Measurements from ENCODE around the gene TNPO3. TPM values are rescaled to one million over a fixed set of nuclear protein-coding genes. Genes with fewer than 3 reads are reported as not detected.

The TNPO3 gene
- total RNA-seq, 1 experiment from 2014 or later: 82.3 TPM

GRCh38 chr7:128922496-128923410 lies 132.2 kb downstream of the TNPO3 start:
- Histone ChIP-seq H3K27me3 (peaks cover 9% of the 10 kb centered on the region), H3K27ac (no peak overlapping the region)
- DNase-seq: no peak

DNA sequence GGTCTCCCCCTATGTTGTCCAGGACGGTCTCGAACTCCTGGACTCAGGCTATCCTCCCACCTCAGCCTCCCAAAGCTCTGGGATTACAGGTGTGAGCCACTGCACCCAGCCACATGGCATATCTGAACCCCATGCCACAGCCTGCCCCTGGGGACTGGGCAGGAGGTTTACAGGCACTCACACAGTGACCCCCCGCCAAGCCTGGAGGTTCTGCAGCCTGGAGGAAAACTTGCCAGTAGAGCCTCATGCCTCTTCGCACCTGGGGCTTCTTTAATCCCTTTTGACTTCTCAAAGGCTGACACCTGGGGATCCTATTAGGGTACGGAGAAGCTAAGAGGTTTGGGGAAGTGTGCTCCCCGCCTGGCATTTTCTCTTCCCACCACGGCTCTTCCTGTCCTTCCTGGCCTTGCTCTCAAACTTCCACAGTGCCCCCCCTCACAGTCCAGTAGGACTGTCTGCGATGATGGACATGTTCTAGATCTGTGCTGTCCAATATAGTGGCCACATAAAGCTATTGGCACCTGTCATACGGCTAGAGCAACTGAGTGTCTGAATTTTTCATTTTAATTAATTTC lies 133.0 kb downstream of the TNPO3 start:
- DNase-seq: no peak
- Histone ChIP-seq H3K27me3 (peaks cover 9% of the 10 kb centered on the region), H3K4me3 (no peak overlapping the region), H3K27ac (no peak overlapping the region), H3K4me1 (peaks cover 6% of the 10 kb centered on the region; the same call in 1 of the 2 replicates), H3K36me3 (no peaks in the 10 kb centered on the region), H3K9me3 (replicated peaks) (no peaks in the 10 kb centered on the region)

More at GRCh38 chr7:128922496-128923410, 132.2 kb downstream of the TNPO3 start:
- Histone ChIP-seq H3K36me3 (no peaks in the 10 kb centered on the region), H3K4me3 (no peak overlapping the region), H3K4me1 (peaks cover 6% of the 10 kb centered on the region; the same call in 1 of the 2 replicates), H3K9me3 (replicated peaks) (no peaks in the 10 kb centered on the region)

- DNase-seq: no peak
- no peaks in the 10 kb centered on the region for H3K36me3 ChIP-seq
- peaks cover 6% of the 10 kb centered on the region; the same call in 1 of the 2 replicates for H3K4me1 ChIP-seq
- H3K27me3 ChIP-seq: peaks cover 6% of the 10 kb centered on the region
- no peak overlapping the region for H3K27ac ChIP-seq
- H3K9me3 ChIP-seq (replicated peaks): no peaks in the 10 kb centered on the region
- no peak overlapping the region for H3K4me3 ChIP-seq
These were observed 133.9 kb downstream of the TNPO3 start for GRCh38 chr7:128920913-128921582.

GRCh38 chr7:128919881-128920799 lies 134.8 kb downstream of the TNPO3 start:
- peaks cover 6% of the 10 kb centered on the region for H3K27me3 ChIP-seq
- peak in 1 of 2 experiments; percentile 41 for DNase-seq

DNA sequence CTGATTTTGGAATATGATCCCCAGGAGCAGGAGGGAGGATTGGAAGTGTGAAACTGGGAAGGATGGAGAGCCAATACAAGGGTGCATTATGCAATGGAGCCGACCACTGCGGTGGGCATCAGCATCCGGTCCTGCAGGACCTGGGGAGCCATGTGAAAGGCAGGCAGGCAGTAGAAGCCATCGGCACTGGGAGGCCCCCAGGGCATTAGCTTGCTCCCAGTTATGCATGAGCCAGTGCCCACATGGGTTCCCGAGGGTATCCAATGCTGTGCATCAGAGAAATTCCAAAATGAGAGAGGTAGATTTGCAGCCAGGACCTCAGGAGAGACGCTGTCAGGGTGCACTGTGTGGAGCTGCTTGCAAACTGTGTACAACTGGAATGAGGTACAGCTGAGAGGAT lies 135.7 kb downstream of the TNPO3 start:
- H3K36me3 ChIP-seq: no peaks in the 10 kb centered on the region
- peaks cover 12% of the 10 kb centered on the region for H3K27me3 ChIP-seq
- H3K9me3 ChIP-seq (replicated peaks): no peaks in the 10 kb centered on the region
- no peak for DNase-seq
- H3K4me3 ChIP-seq: no peak overlapping the region
- peaks cover 6% of the 10 kb centered on the region; the same call in 1 of the 2 replicates for H3K4me1 ChIP-seq
- no peak overlapping the region for H3K27ac ChIP-seq

More at GRCh38 chr7:128919881-128920799, 134.8 kb downstream of the TNPO3 start:
- Histone ChIP-seq H3K4me1 (peaks cover 6% of the 10 kb centered on the region; the same call in 1 of the 2 replicates), H3K27ac (no peak overlapping the region), H3K4me3 (no peak overlapping the region), H3K36me3 (no peaks in the 10 kb centered on the region), H3K9me3 (replicated peaks) (no peaks in the 10 kb centered on the region)

DNA sequence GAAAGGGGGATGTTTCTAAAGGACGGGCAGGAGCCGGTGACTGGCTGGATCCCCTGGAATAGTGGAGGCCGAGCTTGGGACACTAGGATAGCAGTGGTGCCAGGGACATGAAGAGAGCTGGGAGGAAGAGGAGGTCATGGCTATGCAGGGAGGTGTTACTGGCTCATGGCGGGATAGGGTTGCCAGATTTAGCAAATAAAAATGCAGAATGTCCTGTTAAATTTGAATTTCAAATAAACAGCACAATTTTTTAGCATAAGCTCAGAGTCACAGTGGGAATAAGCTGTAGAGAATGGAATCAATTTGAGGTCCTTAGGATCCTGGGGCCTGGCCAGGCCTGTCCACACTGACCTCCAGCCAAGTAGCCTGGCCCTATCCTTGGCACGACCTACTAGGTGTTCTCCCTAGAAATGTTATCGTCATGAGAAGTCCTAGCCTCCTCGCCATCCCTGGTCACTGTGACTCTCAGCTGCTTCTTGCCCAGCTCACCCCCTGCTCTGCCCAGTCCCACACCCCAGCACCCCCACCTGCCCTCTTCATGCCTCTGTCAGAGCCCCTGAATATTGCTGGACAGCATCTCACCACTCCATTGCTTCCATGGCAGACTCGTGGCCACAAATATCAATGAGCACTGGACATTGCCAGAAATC lies 136.8 kb downstream of the TNPO3 start:
- Histone ChIP-seq H3K27me3 (peaks cover 14% of the 10 kb centered on the region; the same call in 1 of the 2 replicates), H3K4me1 (peaks cover 6% of the 10 kb centered on the region; the same call in 1 of the 2 replicates), H3K36me3 (no peaks in the 10 kb centered on the region), H3K4me3 (no peak overlapping the region), H3K27ac (no peak overlapping the region), H3K9me3 (replicated peaks) (no peaks in the 10 kb centered on the region)
- no peak for DNase-seq

DNA sequence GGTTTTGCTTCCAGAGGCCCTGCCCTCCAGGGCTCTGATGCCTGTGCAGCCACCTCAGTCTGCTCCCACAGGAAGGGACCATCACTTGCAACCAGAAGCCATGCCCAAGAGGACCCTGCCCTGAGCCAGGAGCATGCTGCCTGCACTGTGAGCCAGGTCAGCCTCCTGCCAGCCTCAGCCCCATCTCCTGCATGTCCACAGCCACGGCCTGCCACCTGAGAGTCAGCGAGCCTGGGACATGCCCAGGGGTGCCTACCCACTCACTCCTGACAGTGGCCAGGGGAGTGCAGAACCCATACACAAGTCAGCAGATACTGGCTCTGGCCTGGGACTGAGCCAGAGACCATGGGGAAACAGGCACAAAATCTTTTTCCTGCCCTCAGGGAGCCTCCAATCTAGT lies 137.8 kb downstream of the TNPO3 start:
- H3K27me3 ChIP-seq: peaks cover 10% of the 10 kb centered on the region; the same call in 1 of the 2 replicates
- no peak for DNase-seq
- no peaks in the 10 kb centered on the region for H3K9me3 ChIP-seq (replicated peaks)
- no peaks in the 10 kb centered on the region for H3K36me3 ChIP-seq
- no peak overlapping the region for H3K4me3 ChIP-seq
- peaks cover 6% of the 10 kb centered on the region; the same call in 1 of the 2 replicates for H3K4me1 ChIP-seq
- no peak overlapping the region for H3K27ac ChIP-seq

- no peak for DNase-seq
- H3K4me1 ChIP-seq: peaks cover 6% of the 10 kb centered on the region; the same call in 1 of the 2 replicates
- H3K27ac ChIP-seq: no peak overlapping the region
- H3K36me3 ChIP-seq: no peaks in the 10 kb centered on the region
- H3K9me3 ChIP-seq (replicated peaks): no peaks in the 10 kb centered on the region
- H3K27me3 ChIP-seq: peaks cover 10% of the 10 kb centered on the region; the same call in 1 of the 2 replicates
- no peak overlapping the region for H3K4me3 ChIP-seq
These were observed 138.3 kb downstream of the TNPO3 start for GRCh38 chr7:128916643-128916915.

- peaks cover 10% of the 10 kb centered on the region; the same call in 1 of the 2 replicates for H3K27me3 ChIP-seq
- no peaks in the 10 kb centered on the region for H3K9me3 ChIP-seq (replicated peaks)
- H3K4me3 ChIP-seq: no peak overlapping the region
- H3K4me1 ChIP-seq: peaks cover 3% of the 10 kb centered on the region; the same call in 1 of the 2 replicates
- no peak overlapping the region for H3K27ac ChIP-seq
- no peaks in the 10 kb centered on the region for H3K36me3 ChIP-seq
- no peak for DNase-seq
These were observed 138.9 kb downstream of the TNPO3 start for GRCh38 chr7:128915841-128916642.

DNA sequence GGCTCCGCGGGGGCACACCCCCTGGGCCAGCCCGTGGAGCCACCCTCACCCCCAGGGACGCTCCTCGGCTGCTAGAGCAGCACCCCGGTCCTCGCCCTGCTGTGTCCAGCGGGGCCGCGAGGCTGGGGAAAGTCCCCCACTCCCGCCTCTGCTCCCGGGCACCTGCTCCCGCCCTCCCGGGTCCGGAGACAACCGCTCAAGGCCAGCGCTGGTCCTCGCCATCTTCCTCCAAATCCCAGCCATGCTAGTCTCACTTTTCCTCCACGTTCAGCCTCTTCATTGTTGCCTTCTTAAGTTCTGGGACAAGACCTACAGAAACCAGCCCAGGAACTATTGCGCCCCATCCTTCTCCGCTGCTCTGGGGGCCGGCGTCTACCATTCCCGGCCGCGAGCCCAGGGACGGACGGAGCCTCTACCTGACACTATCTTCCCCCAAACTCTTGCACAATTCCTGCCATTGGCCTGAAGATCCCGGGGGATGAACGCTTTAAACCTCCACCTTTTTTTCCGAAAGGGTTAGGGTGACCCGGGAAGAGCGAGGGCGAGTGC lies 139.6 kb downstream of the TNPO3 start:
- no peak overlapping the region for H3K27ac ChIP-seq
- H3K4me1 ChIP-seq: no peaks in the 10 kb centered on the region
- H3K4me3 ChIP-seq: no peak overlapping the region
- H3K9me3 ChIP-seq (replicated peaks): no peaks in the 10 kb centered on the region
- no peak for DNase-seq
- no peaks in the 10 kb centered on the region for H3K36me3 ChIP-seq
- peaks cover 10% of the 10 kb centered on the region; the same call in 1 of the 2 replicates for H3K27me3 ChIP-seq

GRCh38 chr7:128914566-128915151 lies 140.3 kb downstream of the TNPO3 start:
- Histone ChIP-seq H3K27ac (no peak overlapping the region), H3K27me3 (peaks cover 10% of the 10 kb centered on the region; the same call in 1 of the 2 replicates), H3K9me3 (replicated peaks) (no peaks in the 10 kb centered on the region), H3K36me3 (no peaks in the 10 kb centered on the region), H3K4me1 (no peaks in the 10 kb centered on the region; the same call in 1 of the 2 replicates), H3K4me3 (no peak overlapping the region)
- DNase-seq: no peak

DNA sequence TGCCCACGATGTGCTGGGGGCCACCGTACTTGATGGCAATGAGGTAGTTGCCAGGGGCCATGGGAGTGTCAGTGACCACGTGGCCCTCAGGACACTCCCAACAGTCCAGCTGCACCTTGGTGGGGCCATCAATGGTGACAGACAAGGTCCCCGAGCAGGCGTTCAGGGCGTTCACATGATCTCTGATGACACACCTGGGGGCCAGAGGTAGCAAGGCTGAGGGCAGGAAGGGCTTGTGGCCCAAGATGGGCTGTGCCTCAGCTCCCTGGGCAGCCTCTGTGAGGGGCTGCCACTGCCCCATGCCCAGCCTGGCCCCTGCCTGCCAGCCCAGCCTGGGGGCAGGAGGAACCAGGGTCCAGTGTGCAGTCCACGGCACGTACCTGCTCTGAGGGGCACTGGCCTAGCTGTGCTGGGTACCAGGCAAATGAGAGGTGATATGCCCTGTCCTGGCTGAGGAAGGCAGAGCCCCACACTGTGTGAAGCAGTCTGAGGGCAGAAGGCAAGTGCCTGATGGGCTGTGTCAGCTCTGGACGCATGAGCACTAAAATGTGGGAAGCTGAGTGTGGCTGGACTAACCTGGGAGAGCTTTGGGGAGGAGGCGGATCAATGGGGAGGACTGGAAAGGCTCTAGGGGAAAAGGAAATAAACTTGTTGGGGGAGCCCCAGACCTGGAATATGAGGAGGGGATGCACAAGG lies 140.9 kb downstream of the TNPO3 start:
- no peak overlapping the region for H3K4me3 ChIP-seq
- peaks cover 5% of the 10 kb centered on the region; the same call in 1 of the 2 replicates for H3K4me1 ChIP-seq
- no peak for DNase-seq
- no peaks in the 10 kb centered on the region for H3K9me3 ChIP-seq (replicated peaks)
- peaks cover 10% of the 10 kb centered on the region; the same call in 1 of the 2 replicates for H3K27me3 ChIP-seq
- no peaks in the 10 kb centered on the region for H3K36me3 ChIP-seq
- H3K27ac ChIP-seq: no peak overlapping the region

Data from SJCRH30 (cell line).